Ramos (cell line): ENCODE measurements around the gene EIF5A.

Experiments
- in situ Hi-C: fragments of 300-500 bp; cut with MboI; formaldehyde crosslinking; loops from one replicate; pipeline ENCODE4 v1.14.3; 2022; ENCODE audit warnings: low sequenced_read_pairs; ENCODE audit not compliant: unreplicated experiment

The EIF5A gene

DNA sequence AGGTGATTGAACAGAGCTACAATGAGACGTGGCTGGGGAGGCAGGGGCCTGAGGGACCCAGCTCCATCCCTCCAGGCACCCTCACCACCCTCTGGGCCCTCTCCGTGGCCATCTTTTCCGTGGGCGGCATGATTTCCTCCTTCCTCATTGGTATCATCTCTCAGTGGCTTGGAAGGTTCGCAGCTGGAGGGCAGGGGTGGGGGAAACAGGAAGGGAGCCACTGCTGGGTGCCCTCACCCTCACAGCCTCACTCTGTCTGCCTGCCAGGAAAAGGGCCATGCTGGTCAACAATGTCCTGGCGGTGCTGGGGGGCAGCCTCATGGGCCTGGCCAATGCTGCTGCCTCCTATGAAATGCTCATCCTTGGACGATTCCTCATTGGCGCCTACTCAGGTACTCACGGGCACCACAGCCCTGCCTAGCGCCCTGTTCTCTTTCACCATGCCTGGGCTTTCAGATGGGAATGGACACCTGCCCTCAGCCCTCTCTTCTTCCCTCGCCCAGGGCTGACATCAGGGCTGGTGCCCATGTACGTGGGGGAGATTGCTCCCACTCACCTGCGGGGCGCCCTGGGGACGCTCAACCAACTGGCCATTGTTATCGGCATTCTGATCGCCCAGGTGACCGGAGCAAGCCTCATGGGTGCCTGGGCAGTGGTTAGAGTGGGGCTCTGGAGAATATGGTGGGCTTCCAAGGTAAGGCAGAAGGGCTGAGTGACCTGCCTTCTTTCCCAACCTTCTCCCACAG lies 23.8 kb upstream of the EIF5A start:
- in situ Hi-C loops, result no loop called here

DNA sequence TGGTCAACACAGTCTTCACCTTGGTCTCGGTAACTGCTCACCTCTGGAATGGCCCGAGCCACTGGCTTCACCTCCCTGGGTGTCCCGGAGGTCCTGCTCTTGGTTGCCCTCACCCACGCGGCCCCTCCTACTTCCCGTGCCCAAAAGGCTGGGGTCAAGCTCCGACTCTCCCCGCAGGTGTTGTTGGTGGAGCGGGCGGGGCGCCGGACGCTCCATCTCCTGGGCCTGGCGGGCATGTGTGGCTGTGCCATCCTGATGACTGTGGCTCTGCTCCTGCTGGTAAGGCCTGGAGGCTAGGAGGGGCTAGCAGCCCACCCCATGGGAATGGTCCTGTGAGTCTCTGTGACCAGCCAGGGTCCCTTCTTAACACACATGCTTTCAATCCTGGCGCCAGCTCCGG lies 22.5 kb upstream of the EIF5A start:
- in situ Hi-C loops, result no loop called here

DNA sequence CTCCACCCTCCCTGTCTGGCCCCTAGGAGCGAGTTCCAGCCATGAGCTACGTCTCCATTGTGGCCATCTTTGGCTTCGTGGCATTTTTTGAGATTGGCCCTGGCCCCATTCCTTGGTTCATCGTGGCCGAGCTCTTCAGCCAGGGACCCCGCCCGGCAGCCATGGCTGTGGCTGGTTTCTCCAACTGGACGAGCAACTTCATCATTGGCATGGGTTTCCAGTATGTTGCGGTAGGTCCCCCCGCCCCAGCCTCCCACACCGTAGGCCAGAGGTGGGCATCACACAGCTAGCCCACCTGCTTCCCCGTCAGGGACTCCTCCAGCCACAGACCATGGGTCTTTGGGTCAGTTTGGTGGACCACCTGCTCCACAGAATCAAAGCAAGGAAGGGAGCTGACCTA lies 21.7 kb upstream of the EIF5A start:
- in situ Hi-C loops, result no loop called here

DNA sequence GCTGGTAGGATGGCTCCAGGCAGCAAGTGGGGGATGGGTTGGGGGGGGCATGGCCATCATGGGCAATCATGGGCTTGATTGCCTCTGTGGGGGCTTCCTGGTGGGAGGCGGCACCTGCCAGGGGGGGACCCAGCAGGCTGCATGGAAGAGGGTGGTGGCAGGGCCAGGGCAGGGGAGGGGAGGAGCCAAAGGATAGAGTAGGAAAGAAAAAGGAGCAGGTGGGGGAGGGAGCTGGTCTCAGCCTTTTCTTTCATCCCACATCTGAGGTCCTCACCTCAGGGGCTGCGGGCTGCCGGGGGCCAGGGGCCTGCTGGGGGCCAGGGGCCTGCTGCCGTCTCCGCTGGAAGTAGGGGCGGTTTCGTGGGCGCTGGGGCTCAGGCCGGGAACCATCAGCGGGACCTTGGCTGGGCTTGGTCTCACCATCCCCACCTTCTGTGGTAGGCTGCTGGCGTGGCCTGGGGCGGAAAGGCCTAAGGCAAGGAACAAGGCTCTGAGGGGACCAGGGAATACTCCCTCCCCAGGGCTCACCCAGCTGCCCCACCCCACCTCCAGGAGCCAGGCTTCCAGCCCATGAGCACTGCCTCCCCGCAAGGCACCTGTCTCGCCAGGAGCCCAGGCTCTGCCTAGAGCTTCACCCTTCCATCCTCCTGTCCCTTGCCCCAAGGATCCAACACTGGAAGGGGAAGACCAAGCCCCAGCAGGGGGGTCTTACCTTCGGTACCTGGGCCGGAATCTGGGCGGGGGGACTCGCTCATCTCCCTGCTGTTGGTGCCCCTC lies 18.0 kb upstream of the EIF5A start:
- in situ Hi-C loops, result no loop called here

DNA sequence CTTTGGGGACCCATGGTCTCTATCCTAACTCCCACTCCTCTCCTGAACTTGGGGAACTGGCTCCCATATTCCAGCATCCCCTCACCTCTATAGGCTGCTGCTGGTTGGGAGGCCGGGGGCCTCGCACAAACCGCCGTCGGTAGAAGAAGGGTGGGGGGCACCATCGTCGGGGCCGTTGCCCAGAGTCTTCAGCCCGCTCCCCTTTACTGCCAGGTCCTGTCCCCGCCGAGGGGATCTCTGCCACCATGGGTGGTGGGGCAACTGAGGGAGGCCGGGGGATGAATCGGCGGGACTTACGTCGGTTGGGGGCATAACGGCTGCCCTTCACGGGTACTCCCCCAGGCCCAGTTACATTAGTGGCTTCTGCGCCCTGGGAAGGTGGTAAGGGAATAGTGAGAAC lies 17.3 kb upstream of the EIF5A start:
- in situ Hi-C loops, result no loop called here

DNA sequence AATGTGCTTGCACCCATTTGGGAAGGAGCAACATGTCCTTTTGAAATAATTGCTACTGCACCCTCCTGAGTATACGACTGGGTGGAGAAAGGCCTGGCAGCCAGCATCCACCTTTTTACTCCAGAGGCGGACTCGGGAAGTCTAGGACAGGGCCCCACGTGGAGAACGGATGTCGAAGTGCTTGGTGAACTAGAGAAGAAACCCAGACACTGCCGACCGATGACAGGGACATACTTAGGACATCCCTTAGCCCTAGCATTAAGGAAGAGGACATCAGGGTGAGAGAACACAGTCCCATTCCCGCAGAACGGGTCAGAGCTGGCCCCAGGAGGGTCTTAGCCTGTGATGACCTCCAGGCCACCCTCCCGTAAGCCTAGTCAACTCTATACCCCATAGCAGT lies 16.7 kb upstream of the EIF5A start:
- in situ Hi-C loops, result no loop called here

DNA sequence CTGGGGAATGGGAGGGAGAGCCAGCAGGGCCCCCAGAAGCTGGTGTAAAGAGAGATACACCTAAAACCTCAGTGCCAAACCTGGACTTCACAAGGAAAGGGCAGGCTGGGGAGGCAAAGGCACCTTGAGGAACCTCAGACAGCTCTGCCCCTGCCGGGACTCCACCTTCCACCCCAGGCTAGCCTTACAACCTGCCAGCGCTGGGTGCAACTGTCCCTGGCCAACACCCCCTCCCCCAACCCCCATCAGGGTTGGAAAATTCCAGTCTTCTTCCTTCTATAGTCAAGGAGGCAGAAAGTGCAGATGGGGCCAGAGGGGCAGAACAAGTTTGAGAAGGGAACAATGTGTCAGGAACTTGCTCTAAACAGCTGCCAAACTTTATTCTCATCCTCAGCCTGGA lies 15.2 kb upstream of the EIF5A start:
- in situ Hi-C loops, result no loop called here

DNA sequence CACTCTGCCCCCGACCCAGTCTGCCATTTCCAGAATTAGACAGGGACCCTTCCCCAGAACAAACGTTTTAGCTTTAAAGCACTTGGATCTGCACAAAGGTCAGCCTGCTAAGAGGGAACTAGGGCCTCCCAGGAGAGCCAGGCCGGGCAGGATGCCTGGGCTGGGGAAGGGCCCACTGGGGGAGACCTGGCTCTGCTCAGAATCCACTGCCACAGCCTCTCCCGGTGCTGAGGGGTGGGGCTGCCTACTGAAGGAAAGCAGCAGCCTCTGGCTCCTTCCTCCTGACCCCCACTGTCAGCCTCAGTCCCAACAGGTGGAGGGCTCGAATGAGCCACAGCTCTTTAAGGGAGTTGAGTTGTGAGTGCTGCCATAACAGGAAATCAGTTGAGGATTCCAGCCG lies 14.7 kb upstream of the EIF5A start:
- in situ Hi-C loops, result no loop called here

DNA sequence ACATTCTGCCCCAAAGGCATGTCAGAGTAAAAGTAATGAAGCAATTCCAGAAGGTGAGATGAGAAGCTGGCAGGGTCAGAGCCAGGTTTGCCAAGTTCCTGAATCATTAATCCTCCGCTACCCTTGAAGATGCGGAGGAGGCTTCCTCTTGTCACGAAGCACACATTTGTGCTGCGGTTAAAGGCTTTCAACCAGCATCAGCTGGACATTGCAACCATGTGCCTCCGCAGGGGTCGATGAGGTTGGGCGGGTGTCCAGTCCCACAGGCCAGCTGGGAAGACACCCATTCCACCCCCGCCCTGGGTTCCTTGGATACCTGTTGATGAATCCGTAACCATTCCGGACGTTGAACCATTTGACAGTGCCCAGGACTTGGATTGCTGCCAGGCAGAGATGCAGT lies 14.3 kb upstream of the EIF5A start:
- in situ Hi-C loops, result no loop called here

DNA sequence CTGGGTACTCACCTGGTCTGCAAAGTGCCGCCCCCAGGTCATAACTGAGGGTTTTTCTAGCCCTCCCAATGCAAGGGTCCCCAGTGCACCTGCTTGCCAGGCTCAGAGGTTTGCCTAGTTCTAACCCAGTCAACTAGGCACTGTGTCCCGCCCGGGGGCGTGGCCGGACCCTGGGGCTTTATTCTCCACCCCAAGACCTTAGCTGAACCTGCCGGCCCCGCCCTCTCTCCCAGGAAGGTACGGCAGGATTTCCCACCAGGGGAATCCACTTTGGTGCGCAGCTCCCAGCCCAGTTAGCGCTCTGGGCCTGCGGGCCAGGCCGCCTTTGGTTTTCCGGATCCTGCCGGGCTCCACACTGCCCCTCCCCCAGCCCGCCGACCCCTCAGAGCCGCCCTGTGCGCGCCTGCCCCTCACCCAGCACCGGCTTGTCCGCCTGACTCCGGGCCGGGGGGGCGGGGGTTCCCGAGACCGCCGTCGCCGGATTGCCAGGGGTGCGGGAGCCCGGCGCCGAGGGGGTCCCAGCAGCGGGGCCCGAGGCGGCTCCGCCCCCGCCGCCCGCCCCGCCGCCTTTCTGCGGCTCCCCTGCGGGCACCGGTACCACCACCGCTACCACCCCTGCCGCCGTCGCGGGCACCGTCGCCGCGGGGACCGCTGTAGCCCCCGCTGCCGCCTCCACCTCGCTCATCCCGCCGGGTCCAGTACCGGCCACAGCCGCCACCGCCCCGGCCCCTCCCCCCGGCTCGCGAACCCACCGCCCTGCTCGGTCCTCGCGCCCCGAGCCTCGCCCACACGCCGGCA lies 13.4 kb upstream of the EIF5A start:
- in situ Hi-C loops, result no loop called here

DNA sequence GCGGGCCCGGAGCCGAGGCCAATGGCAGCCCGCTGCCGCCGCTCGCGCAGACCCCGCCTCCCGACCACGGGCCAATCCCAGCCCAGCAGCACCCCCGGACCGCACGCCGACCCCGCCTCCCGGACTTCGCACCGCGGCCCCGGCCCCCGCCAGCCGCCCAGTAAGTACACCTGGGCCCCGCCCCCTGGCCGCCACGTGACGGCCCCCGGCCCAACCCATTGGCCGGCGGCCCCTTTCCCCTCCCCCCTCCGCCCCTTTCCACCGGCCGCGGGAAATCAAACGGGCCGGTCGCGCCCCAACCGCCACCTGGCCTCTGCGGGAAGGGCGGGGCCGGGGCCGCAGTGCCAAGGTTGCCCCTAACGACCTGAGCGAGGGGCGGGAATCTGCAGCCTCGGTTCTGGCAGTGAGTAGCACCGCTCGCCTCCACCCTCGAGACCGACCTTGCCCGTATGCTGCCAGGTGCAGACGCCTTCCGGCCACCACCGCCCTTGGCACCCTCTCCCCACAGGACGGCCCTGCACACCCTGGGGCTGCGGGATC lies 12.7 kb upstream of the EIF5A start, which contains the start of gene YBX2:
YBX2 (minus strand) TSS at position 26 of the 540 bp plus-strand sequence. CDS start 139 bp downstream, outside the sequence.
- in situ Hi-C loops, result no loop called here

DNA sequence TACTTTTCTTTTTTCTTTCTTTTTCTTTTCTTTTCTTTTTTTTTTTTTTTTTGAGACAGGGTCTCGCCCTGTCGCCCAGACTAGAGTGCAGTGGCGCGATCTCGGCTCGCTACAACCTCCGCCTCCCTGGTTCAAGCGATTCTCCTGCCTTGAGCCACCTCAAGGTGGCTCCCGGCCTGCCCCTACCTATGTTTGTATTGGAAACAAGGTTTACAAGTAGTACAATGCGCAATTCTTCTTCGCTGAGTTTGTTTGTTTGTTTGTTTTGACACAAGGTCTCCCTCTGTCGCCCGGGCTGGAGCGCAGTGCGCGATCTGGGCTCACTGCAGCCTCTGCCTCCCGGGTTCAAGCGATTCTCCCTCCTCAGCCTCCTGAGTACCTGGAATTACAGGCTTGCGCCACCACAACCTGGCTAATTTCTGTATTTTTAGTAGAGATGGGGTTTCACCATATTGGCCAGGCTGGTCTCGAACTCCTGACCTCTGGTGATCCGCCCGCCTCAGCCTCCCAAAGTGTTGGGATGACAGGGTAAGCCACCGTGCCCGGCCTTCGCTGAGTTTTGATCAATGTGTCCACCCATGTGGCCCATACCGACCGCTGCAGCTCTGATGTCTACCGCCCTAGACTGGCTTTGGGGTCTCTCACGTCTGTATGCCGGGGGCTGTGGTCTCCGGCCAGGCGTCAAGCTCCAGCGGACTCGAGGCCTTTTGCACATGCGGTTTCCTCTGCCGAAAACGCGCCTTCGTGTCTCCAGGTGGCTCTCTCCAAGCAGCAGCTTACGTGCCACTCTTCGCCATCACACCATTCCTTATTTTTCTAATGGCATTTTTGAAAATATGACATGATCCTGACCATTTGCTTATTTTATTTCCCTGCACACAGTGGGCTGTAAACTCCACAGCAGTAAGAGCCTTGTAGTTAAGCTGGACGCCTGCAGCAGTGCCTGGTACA lies 11.9 kb upstream of the EIF5A start:
- in situ Hi-C loops, result no loop called here

DNA sequence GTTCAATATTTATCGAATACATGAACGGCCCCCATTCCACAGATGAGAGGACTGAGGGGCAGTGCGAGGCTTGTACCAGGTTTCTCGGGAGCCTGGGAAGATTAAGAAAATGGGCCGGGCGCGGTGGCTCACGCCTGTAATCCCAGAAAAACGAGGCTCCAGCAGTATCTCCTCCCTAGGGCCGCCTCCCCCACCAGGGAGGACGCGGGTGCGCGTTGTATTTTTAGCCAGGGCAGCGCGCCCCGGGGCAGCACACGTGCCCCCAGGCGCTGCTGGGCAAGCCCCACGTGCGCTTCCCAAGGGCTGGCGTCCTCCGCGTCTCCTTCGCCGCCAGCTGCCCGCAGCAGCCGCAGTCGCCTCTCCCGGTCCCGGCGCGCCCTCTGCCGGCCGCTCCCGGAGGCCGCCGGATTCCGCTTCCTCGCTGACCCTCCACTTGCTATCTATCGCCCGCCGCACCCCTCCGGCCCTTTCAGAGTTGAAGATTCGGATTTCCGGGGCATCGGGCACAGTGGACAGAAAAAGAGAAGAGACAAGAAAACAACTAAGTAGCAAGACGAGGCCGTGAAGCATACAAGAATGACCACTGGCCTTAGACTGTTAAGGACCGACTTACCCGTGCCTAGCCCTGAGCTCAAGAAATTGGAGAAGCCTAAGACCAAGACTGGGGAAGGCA lies 11.1 kb upstream of the EIF5A start:
- in situ Hi-C loops, result no loop called here

DNA sequence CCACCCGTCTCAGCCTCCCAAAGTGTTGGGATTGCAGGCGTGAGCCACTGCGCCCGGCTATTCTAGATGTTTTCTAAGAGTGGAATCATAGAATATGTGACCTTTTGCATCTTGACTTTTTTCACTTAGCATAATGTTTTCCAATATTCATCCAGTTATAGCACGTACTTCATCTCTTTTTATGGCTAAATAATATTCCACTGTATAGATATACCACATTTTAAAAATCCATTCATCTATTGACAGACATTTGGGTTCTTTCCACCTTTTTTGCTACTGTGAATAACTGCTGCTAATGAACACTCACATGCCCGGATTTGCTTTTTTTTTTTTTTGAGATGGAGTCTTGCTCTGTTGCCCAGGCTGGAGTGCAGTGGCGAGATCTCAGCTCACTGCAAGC lies 3.2 kb upstream of the EIF5A start:
- in situ Hi-C loops, result no loop called here

DNA sequence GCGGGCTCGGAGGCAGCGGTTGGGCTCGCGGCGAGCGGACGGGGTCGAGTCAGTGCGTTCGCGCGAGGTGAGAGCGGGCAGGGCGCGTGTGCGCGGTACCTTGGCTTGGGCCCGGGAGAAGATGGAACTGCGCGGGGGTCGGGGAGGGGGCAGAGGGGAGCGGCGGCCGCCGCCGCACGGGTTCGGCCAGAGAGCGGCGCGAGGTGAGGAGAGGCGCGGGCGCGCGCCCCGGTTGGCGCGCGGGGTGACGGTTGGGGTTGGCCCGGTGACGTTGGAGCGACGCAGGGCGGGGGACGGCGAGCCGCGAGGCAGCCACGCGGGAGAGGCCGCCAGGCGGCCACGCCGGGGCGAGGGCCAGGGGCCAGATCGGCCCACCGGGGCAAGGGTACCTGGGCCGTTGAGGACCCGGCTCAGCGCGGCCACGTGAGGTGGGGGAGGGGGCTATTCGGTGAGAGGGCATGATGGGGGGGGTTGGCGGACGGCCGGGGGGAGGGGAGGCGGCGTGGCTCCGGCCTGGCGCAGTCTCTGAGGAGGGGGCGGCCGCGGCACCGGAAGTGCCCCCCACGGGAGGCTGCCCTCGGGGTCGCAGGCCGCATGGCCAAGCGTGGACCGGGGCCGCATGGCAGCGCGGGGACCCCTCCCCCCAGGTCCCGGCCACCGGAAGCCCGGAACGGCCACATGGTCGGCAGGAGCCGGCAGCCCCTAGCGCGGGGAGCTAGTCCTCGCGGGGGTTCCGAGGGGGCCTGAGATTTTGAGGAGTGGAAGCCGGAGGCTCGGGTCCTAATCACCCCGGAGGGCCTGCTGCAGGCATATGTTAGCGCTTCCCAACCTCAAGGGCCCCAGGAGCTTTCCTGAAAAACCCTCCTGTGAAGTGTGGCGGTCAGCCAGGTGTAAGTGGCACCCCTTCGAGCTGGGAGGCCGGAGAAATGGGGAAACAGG lies 527 bp downstream of the EIF5A start:
- in situ Hi-C loops, result no loop called here

DNA sequence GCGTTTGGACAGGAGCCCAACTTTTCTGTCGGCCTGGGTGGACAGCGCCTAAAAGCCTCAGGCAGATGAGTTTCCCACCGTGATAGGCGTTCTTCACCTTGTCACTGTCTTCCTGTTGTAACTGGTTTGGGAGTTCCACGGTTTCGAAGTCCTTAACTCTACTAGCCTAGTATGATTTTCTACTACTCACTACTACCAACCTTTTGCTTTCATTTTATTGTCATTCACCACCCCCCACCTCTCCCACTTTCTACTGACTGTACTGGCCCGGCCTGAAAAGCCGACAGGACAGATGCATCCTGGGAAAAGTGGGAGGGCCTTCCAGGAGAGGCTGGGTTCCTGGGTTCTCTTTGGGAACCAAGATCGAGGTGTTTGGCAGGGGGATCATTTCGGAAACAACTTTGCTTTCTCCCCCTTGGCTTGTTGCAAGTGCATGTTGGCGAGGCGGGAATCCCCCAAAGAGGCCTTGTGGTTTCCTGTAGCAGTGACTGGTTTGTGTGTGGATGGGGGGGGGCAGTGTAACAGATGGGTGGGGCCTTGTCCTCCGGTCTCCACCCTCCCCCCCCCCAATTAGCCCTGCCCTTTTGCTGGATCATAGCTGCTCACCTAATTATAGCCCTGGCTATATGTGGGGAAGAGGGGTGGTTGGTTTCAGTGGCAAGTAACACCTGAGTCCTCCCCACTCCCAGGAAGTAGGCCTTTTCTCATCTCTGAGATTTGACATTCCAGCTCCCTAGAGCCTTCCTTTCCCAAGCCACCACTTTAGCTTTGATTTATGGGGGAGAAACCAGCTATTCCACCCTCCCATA lies 1.4 kb downstream of the EIF5A start:
- in situ Hi-C loops, result no loop called here

DNA sequence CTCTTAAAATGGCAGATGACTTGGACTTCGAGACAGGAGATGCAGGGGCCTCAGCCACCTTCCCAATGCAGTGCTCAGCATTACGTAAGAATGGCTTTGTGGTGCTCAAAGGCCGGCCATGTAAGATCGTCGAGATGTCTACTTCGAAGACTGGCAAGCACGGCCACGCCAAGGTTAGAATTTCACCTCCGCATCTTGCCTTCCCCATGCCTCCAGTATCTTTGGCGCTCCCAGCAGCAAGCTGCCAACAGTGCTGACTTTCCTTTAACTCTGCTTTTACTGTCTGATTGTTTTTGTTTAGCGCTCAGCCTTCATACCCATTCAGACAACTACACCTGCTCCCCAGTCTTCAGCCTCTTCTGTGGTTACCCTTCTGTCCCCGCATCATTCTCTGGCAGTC lies 2.2 kb downstream of the EIF5A start:
- in situ Hi-C loops, result no loop called here
